NCI-H748 treated with DMSO at 0.1 percent for 48 hours (cell line): ENCODE measurements around the gene POP4.
"Not testable (repeated sequence)": the region's sequence is repeated elsewhere in the genome, so short reads cannot be mapped to it uniquely, and the experiment has no call there.

Experiments
- DNase-seq: peaks from one replicate; lab custom pipeline; 2025; lab: John Stamatoyannopoulos, UW

Gene POP4

GRCh38 chr19:29605653-29606419 is at the start of gene POP4:
Gene POP4 (plus strand): TSS chr19:29606283. CDS start chr19:29606319, 36 bp downstream.
- DNase-seq = peak; percentile 94

GRCh38 chr19:29559110-29559509 is 47.0 kb upstream of the POP4 start:
- not testable (repeated sequence) for DNase-seq

- DNase-seq = no peak
These were observed 46.3 kb upstream of the POP4 start for GRCh38 chr19:29559743-29560142.

GRCh38 chr19:29560313-29561075 is 45.6 kb upstream of the POP4 start:
- DNase-seq = no peak

- no peak for DNase-seq
These were observed 44.5 kb upstream of the POP4 start for GRCh38 chr19:29561601-29562000.

GRCh38 chr19:29562299-29563297 is 43.5 kb upstream of the POP4 start:
- DNase-seq = no peak

GRCh38 chr19:29563486-29564101 is 42.5 kb upstream of the POP4 start:
- DNase-seq = no peak

GRCh38 chr19:29564574-29565005 is 41.5 kb upstream of the POP4 start:
- DNase-seq = no peak

GRCh38 chr19:29565171-29565570 is 40.9 kb upstream of the POP4 start:
- DNase-seq = no peak

- no peak for DNase-seq
These were observed 39.5 kb upstream of the POP4 start for GRCh38 chr19:29566496-29567054.

GRCh38 chr19:29567366-29567915 is 38.6 kb upstream of the POP4 start:
- DNase-seq = no peak

- DNase-seq = no peak
These were observed 37.8 kb upstream of the POP4 start for GRCh38 chr19:29568036-29569025.

GRCh38 chr19:29569038-29569911 is 36.8 kb upstream of the POP4 start:
- no peak for DNase-seq

GRCh38 chr19:29571181-29571580 is 34.9 kb upstream of the POP4 start:
- DNase-seq = no peak

GRCh38 chr19:29573486-29573885 is 32.6 kb upstream of the POP4 start:
- DNase-seq = no peak

- no peak for DNase-seq
These were observed 31.6 kb upstream of the POP4 start for GRCh38 chr19:29574510-29574909.

- DNase-seq = no peak
These were observed 30.0 kb upstream of the POP4 start for GRCh38 chr19:29576046-29576606.
